Fibroblast of lung (primary cell): ENCODE measurements around the gene IGF2BP2. TPM values are rescaled to one million over a fixed set of nuclear protein-coding genes. Genes with fewer than 3 reads are reported as not detected.

Experiments used
- DNase-seq, 2 donors: peaks; one replicate each; pipeline versions ENCODE4 v3.0.0 to v3.0.0-alpha.2; 2010; ENCODE audit warnings: low read depth in 2 of 2
- H2AFZ ChIP-seq: 2 replicates; pipeline ENCODE4 v1.5.1; 2012; ENCODE audit warnings: low read length, control low read depth, inconsistent platforms
- H3K27ac ChIP-seq: 2 replicates; pipeline ENCODE4 v1.5.1; 2011; ENCODE audit warnings: low read length, control low read depth; ENCODE audit not compliant: insufficient read depth
- H3K27me3 ChIP-seq: 2 replicates; pipeline ENCODE4 v1.5.1; 2011; ENCODE audit warnings: mild to moderate bottlenecking, low read length; ENCODE audit not compliant: control insufficient read depth, insufficient read depth
- H3K36me3 ChIP-seq: 2 replicates; pipeline ENCODE4 v1.5.1; 2011; ENCODE audit warnings: low read length; ENCODE audit not compliant: control insufficient read depth, insufficient read depth
- H3K4me1 ChIP-seq: 2 replicates; pipeline ENCODE4 v1.5.1; 2011; ENCODE audit warnings: low read length; ENCODE audit not compliant: control insufficient read depth, insufficient read depth; ENCODE audit errors: extremely low read depth
- H3K4me2 ChIP-seq: 2 replicates; pipeline ENCODE4 v1.5.1; 2011; ENCODE audit warnings: low read length, control low read depth; ENCODE audit not compliant: insufficient read depth; ENCODE audit errors: extremely low read depth
- H3K4me3 ChIP-seq, 4 experiments: fragments of 200-600 bp in 1 of 4; sonication (generic) in 1 of 4; replicated peaks in 1 of 4; 2 replicates each; pipeline ENCODE4 v1.5.1; 2011 to 2016; ENCODE audit warnings: low read length in 4 of 4, low read depth in 3 of 4, mild to moderate bottlenecking in 3 of 4, control low read depth in 2 of 4, inconsistent platforms in 1 of 4, mixed read lengths in 1 of 4; ENCODE audit not compliant: insufficient read depth in 1 of 4; ENCODE audit errors: control extremely low read depth in 1 of 4
- H3K79me2 ChIP-seq: 2 replicates; pipeline ENCODE4 v1.5.1; 2012; ENCODE audit warnings: mild to moderate bottlenecking, low read length, inconsistent platforms; ENCODE audit not compliant: control insufficient read depth, insufficient read depth
- H3K9ac ChIP-seq: 2 replicates; pipeline ENCODE4 v1.5.1; 2011; ENCODE audit warnings: mild to moderate bottlenecking, low read length, control low read depth; ENCODE audit not compliant: insufficient read depth
- H3K9me3 ChIP-seq: 2 replicates; pipeline ENCODE4 v1.5.1; 2012; ENCODE audit warnings: low read depth, low read length; ENCODE audit not compliant: control insufficient read depth, insufficient read depth
- H4K20me1 ChIP-seq: 2 replicates; pipeline ENCODE4 v1.5.1; 2011; ENCODE audit warnings: low read length; ENCODE audit not compliant: control insufficient read depth, insufficient read depth; ENCODE audit errors: extremely low read depth
- CTCF ChIP-seq, 2 donors: IDR thresholded peaks in 1 of 2; conservative IDR thresholded peaks in 1 of 2; 1 replicate in 1 of 2; 2 replicates in 1 of 2; pipeline ENCODE4 v1.5.1; 2011 to 2012; ENCODE audit warnings: low read length in 2 of 2, control low read depth in 1 of 2, inconsistent platforms in 1 of 2, low read depth in 1 of 2, mild to moderate bottlenecking in 1 of 2
- EZH2 ChIP-seq: IDR thresholded peaks from 2 replicates; pipeline ENCODE4 v1.5.1; 2012; ENCODE audit warnings: low read length, control low read depth, mild to moderate bottlenecking; ENCODE audit errors: missing control alignments
- polyA plus RNA-seq, 2 donors: library from polyadenylated mRNA; depleted of rRNA in 1 of 2; stranded (reverse) in 1 of 2; unstranded in 1 of 2; fragments of >200 nt; gene quantifications; 2 replicates each; pipeline ENCODE4 v1.2.1, GENCODE V29; 2011 to 2012; ENCODE audit warnings: missing spikeins in 1 of 2
- total RNA-seq: library from RNA; depleted of rRNA; stranded (reverse); fragments of >200 nt; gene quantifications from 2 replicates; pipeline ENCODE4 v1.2.1, GENCODE V29; 2014

Gene IGF2BP2
- total and polyA plus RNA-seq, 2 donors (not counting 1 experiment from before 2014, with no cell fraction given), result 5.5 to 46.1 TPM

- H2AFZ ChIP-seq, result no peak overlapping the region
- H4K20me1 ChIP-seq, result no peaks in the 10 kb centered on the region
- no peaks in the 10 kb centered on the region for H3K36me3 ChIP-seq
- no peak for TF ChIP-seq CTCF (conservative IDR thresholded peaks at IDR 0.05 in 1 of 2, IDR thresholded peaks at IDR 0.05 in 1 of 2; ENCODE audit: low read depth in 1 of 2, low read length in 2 of 2)
- no peak for TF ChIP-seq EZH2
- no peak overlapping the region for H3K27ac ChIP-seq
- H3K27me3 ChIP-seq, result no peaks in the 10 kb centered on the region
- no peak overlapping the region for H3K4me2 ChIP-seq
- H3K4me3 ChIP-seq, result no peak overlapping the region
- no peak for DNase-seq
- peaks cover 81% of the 10 kb centered on the region for H3K79me2 ChIP-seq
- no peaks in the 10 kb centered on the region for H3K9me3 ChIP-seq
- no peak overlapping the region for H3K9ac ChIP-seq
- H3K4me1 ChIP-seq, result peaks cover 10% of the 10 kb centered on the region
Observed at GRCh38 chr3:185758912-185759311, 65.9 kb downstream of the IGF2BP2 start.

GRCh38 chr3:185757176-185757575 is 67.7 kb downstream of the IGF2BP2 start:
- TF ChIP-seq EZH2 (no peak), CTCF (conservative IDR thresholded peaks at IDR 0.05 in 1 of 2, IDR thresholded peaks at IDR 0.05 in 1 of 2; ENCODE audit: low read depth in 1 of 2, low read length in 2 of 2) (no peak)
- H4K20me1 ChIP-seq, result no peaks in the 10 kb centered on the region
- no peaks in the 10 kb centered on the region for H3K27me3 ChIP-seq
- H3K9ac ChIP-seq, result no peak overlapping the region
- H3K36me3 ChIP-seq, result no peaks in the 10 kb centered on the region
- no peak overlapping the region for H3K4me3 ChIP-seq
- H2AFZ ChIP-seq, result no peak overlapping the region
- no peak overlapping the region for H3K27ac ChIP-seq
- peaks cover 72% of the 10 kb centered on the region for H3K79me2 ChIP-seq
- H3K4me2 ChIP-seq, result no peak overlapping the region
- no peak for DNase-seq
- H3K9me3 ChIP-seq, result no peaks in the 10 kb centered on the region
- H3K4me1 ChIP-seq, result peaks cover 8% of the 10 kb centered on the region

GRCh38 chr3:185756477-185756876 is 68.4 kb downstream of the IGF2BP2 start:
- no peaks in the 10 kb centered on the region for H4K20me1 ChIP-seq

More at GRCh38 chr3:185756477-185756876, 68.4 kb downstream of the IGF2BP2 start:
- Histone ChIP-seq H3K36me3 (no peaks in the 10 kb centered on the region), H3K9me3 (no peaks in the 10 kb centered on the region), H3K27ac (no peak overlapping the region), H3K4me1 (peaks cover 5% of the 10 kb centered on the region), H3K9ac (no peak overlapping the region), H3K4me2 (no peak overlapping the region), H2AFZ (no peak overlapping the region), H3K27me3 (no peaks in the 10 kb centered on the region), H3K4me3 (no peak overlapping the region), H3K79me2 (peaks cover 69% of the 10 kb centered on the region)
- DNase-seq, result no peak
- TF ChIP-seq CTCF (conservative IDR thresholded peaks at IDR 0.05 in 1 of 2, IDR thresholded peaks at IDR 0.05 in 1 of 2; ENCODE audit: low read depth in 1 of 2, low read length in 2 of 2) (no peak), EZH2 (no peak)
